NCI-H187 treated with DMSO at 0.1 percent for 48 hours (cell line): ENCODE measurements around the gene IFIT1.
"Not testable (repeated sequence)": the region's sequence is repeated elsewhere in the genome, so short reads cannot be mapped to it uniquely, and the experiment has no call there.

Experiments
- DNase-seq: peaks from one replicate; lab custom pipeline; 2025; lab: John Stamatoyannopoulos, UW

The IFIT1 gene

GRCh38 chr10:89391907-89392756, at the start of gene IFIT1:
Gene IFIT1, plus strand, starts transcription at chr10:89392623. Its CDS starts 90 bp downstream, at chr10:89392713.
- DNase-seq, result peak; percentile 7

GRCh38 chr10:89343089-89343767, 49.2 kb upstream of the IFIT1 start:
- DNase-seq, result no peak

- DNase-seq, result no peak
These were observed 48.3 kb upstream of the IFIT1 start for GRCh38 chr10:89344156-89344555.

- no peak for DNase-seq
These were observed 46.9 kb upstream of the IFIT1 start for GRCh38 chr10:89345367-89346000.

GRCh38 chr10:89346405-89347254, 45.8 kb upstream of the IFIT1 start:
- no peak for DNase-seq

- DNase-seq, result no peak
These were observed 44.5 kb upstream of the IFIT1 start for GRCh38 chr10:89347701-89348457.

GRCh38 chr10:89348481-89348880, 43.9 kb upstream of the IFIT1 start:
- DNase-seq, result no peak

GRCh38 chr10:89348975-89349374, 43.4 kb upstream of the IFIT1 start:
- DNase-seq, result no peak

GRCh38 chr10:89350631-89351315, 41.6 kb upstream of the IFIT1 start:
- DNase-seq, result not testable (repeated sequence)

GRCh38 chr10:89351412-89351779, 41.0 kb upstream of the IFIT1 start:
- no peak for DNase-seq

GRCh38 chr10:89351780-89352597, 40.4 kb upstream of the IFIT1 start:
- no peak for DNase-seq

- no peak for DNase-seq
These were observed 39.6 kb upstream of the IFIT1 start for GRCh38 chr10:89352802-89353201.

- DNase-seq, result no peak
These were observed 37.0 kb upstream of the IFIT1 start for GRCh38 chr10:89355394-89355931.

GRCh38 chr10:89357096-89357495, 35.3 kb upstream of the IFIT1 start:
- DNase-seq, result no peak

- no peak for DNase-seq
These were observed 34.4 kb upstream of the IFIT1 start for GRCh38 chr10:89357975-89358374.

- DNase-seq, result no peak
These were observed 32.3 kb upstream of the IFIT1 start for GRCh38 chr10:89360157-89360556.

GRCh38 chr10:89362929-89363328, 29.5 kb upstream of the IFIT1 start:
- DNase-seq, result no peak

GRCh38 chr10:89363729-89364442, 28.5 kb upstream of the IFIT1 start:
- DNase-seq, result no peak

- no peak for DNase-seq
These were observed 27.9 kb upstream of the IFIT1 start for GRCh38 chr10:89364531-89364930.
